SK-N-MC (cell line): ENCODE data around the gene XRCC4.

ENCODE experiments used
- EZH2 ChIP-seq: fragments of 200-600 bp; sonication (generic); IDR thresholded peaks from one replicate; pipeline ENCODE4 v1.6.1; 2017; ENCODE audit warnings: antibody characterized with exemption
- POLR2AphosphoS5 ChIP-seq: IDR thresholded peaks from 2 replicates; pipeline ENCODE4 v1.6.1; 2012; ENCODE audit warnings: mild to moderate bottlenecking, low read depth, low read length, borderline replicate concordance

DNA sequence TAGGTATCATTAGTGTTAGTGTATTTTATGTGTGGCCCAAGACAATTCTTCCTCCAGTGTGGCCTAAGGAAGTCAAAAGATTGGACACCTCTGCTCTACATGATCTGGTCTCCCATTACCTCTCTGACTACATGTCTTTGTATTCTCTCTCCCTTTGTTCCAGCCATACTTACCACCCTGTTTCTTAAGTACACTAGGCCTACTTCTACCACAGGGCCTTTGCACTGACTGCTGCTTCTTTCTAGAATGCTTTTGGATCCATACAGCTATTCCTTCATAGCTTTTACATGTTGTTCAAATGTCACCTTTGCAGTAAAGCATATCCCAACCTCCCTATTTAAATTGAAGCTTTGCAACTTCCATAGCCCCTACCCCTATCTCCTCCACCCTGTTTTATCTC is 5.4 kb downstream of the XRCC4 start:
- TF ChIP-seq POLR2AphosphoS5 (no peak), EZH2 (no peak)
